ENCODE results near the gene SIDT2. TPM values are rescaled to one million over a fixed set of nuclear protein-coding genes. Genes with fewer than 3 reads are reported as not detected.
A peak's percentile ranks its signal among the peaks of the same experiment; 100 is the strongest.

The SIDT2 gene
- total and polyA plus RNA-seq, 2 of the 13 experiments (the other 11 are each of a cell fraction or from before 2014, with no cell fraction given) = 11.5 to 28.0 TPM

DNA sequence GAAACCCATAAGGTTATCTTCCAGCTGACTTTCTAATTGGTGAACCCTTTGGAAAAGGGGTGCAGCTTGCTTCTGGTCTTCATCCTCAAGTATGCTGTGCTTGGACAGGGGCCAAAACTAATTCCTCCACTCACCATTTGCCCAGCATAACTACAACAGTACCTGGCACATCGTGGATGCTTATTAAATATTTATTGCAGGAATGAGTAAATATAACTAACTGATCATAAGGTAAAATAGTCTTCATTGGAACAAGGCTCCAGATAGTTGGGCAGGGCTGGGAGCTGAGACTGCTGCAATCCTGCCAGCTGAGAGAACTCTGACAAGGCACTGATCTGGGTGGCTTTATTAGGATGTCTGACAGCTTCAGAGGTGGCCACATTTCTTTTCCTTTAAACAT is 2.4 kb upstream of the SIDT2 start:
- Histone ChIP-seq H3K4me2 (ENCODE audit: low read depth, low read length) (no peak overlapping the region), H3K9ac (ENCODE audit: insufficient read depth, low read depth, low read length) (no peak overlapping the region), H4K20me1 (ENCODE audit: insufficient read depth, low read length) (no peaks in the 10 kb centered on the region), H3K27ac (ENCODE audit: extremely low read length, insufficient read depth, low read length) (no peak overlapping the region), H3K4me3 (replicated peaks in 1 of 3; ENCODE audit: insufficient read depth in 1 of 3, low read depth in 2 of 3, low read length in 3 of 3) (no peak overlapping the region), H3K79me2 (ENCODE audit: insufficient read depth, low read length) (peaks cover 6% of the 10 kb centered on the region), H3K36me3 (replicated peaks in 1 of 2; ENCODE audit: control insufficient read depth in 1 of 2, insufficient read depth in 2 of 2, low read length in 2 of 2) (peaks cover 0 to under 1% of the 10 kb centered on the region in 2 experiments; a peak in 1 of 5 replicates), H3K9me3 (ENCODE audit: low read length) (no peaks in the 10 kb centered on the region), H2AFZ (ENCODE audit: low read length) (no peak overlapping the region), H3K27me3 (ENCODE audit: control insufficient read depth in 1 of 2, insufficient read depth in 2 of 2, low read length in 2 of 2) (no peaks in the 10 kb centered on the region; a peak in 1 of 5 replicates), H3K4me1 (ENCODE audit: insufficient read depth, low read length) (peaks cover 46% of the 10 kb centered on the region)
- FAIRE-seq = no peak
- 95% methylated on average over 1 of the region's 1 CpG for WGBS (ENCODE audit: low lambda C conversion rate)
- TF ChIP-seq ZNF644 (CRISPR knock-in tag; IDR thresholded peaks at IDR 0.05; ENCODE audit: low read depth) (no peak), KAT8 (CRISPR knock-in tag; IDR thresholded peaks at IDR 0.05) (no peak), TAF15 (IDR thresholded peaks at IDR 0.05; ENCODE audit: low read depth, low read length, poor library complexity, severe bottlenecking) (no peak), JUNB (CRISPR knock-in tag; IDR thresholded peaks at IDR 0.05; ENCODE audit: borderline replicate concordance) (no peak)
- intact Hi-C loops (cut with micrococcal nuclease; ENCODE audit: unreplicated experiment) (no loop called here), in situ Hi-C loops (cut with HindIII; ENCODE audit: extremely low pct_ligation_motif_present, low pct_unique_long_range_greater_than_20kb) (no loop called here)
- ATAC-seq = no peak
- BruUV-seq (replicated peaks) = no TSS peak
- CTCF ChIA-PET (ENCODE audit: low intra/inter-chr PET ratio, low total read pairs) = no interaction called here
- DNase-seq (ENCODE audit: low spot score) = no peak
- POLR2A ChIA-PET = interaction anchor here (2.9 kb wide), 1 partner anchor 32 kb away, joined by 9 read pairs; the partner anchor contains the start of gene PAFAH1B2

DNA sequence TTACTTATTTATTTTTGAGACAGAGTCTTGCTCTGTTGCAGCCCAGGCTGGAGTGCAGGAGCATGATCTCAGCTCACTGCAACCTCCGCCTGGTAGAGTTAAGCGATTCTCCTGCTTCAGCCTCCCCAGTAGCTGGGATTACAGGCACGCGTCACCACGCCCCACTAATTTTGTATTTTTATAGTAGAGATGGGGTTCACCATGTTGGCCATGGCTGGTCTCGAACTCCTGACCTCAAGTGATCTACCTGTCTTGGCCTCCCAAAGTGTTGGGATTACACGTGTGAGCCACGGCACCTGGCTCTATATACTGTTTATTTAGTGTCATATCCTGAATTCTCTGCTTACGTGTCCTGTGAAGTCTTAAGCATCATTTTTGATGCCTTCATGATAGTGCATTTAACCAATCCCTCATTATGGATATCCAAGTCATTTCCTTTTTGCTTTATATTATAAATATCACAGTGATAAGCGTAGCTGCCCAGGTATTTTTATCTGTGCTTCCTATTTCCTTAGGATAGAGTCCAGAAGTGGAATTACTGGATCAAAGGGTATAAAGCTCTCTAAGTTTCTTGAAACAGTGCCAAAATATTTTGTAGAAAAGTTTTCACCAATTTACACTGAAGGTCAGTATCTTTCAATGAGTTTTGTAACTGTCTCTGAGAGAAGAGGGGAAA is 871 bp upstream of the SIDT2 start:
- FAIRE-seq = no peak
- peak overlapping the region; percentile 73 for H3K27ac ChIP-seq (ENCODE audit: extremely low read length, insufficient read depth, low read length)
- TF ChIP-seq HNF4G (IDR thresholded peaks at IDR 0.05; ENCODE audit: borderline replicate concordance, low read depth, low read length) = no peak
- no peak for TF ChIP-seq HNF4G (CRISPR knock-in tag; IDR thresholded peaks at IDR 0.05; ENCODE audit: borderline replicate concordance, low read depth)
- TF ChIP-seq, protein P1, sequence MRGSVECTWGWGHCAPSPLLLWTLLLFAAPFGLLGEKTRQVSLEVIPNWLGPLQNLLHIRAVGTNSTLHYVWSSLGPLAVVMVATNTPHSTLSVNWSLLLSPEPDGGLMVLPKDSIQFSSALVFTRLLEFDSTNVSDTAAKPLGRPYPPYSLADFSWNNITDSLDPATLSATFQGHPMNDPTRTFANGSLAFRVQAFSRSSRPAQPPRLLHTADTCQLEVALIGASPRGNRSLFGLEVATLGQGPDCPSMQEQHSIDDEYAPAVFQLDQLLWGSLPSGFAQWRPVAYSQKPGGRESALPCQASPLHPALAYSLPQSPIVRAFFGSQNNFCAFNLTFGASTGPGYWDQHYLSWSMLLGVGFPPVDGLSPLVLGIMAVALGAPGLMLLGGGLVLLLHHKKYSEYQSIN (CRISPR knock-in tag; IDR thresholded peaks at IDR 0.05; ENCODE audit: borderline replicate concordance) = no peak
- TF ChIP-seq, protein P2, sequence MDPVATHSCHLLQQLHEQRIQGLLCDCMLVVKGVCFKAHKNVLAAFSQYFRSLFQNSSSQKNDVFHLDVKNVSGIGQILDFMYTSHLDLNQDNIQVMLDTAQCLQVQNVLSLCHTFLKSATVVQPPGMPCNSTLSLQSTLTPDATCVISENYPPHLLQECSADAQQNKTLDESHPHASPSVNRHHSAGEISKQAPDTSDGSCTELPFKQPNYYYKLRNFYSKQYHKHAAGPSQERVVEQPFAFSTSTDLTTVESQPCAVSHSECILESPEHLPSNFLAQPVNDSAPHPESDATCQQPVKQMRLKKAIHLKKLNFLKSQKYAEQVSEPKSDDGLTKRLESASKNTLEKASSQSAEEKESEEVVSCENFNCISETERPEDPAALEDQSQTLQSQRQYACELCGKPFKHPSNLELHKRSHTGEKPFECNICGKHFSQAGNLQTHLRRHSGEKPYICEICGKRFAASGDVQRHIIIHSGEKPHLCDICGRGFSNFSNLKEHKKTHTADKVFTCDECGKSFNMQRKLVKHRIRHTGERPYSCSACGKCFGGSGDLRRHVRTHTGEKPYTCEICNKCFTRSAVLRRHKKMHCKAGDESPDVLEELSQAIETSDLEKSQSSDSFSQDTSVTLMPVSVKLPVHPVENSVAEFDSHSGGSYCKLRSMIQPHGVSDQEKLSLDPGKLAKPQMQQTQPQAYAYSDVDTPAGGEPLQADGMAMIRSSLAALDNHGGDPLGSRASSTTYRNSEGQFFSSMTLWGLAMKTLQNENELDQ (CRISPR knock-in tag; IDR thresholded peaks at IDR 0.05; ENCODE audit: borderline replicate concordance) = no peak
- TF ChIP-seq ZNF468 (CRISPR knock-in tag; IDR thresholded peaks at IDR 0.05) = no peak
- TF ChIP-seq ZNF138 (CRISPR knock-in tag; IDR thresholded peaks at IDR 0.05; ENCODE audit: low read depth) = no peak
- TF ChIP-seq GABPA (IDR thresholded peaks at IDR 0.05; ENCODE audit: low read depth, low read length) = no peak
- no peak for TF ChIP-seq GABPA (CRISPR knock-in tag; IDR thresholded peaks at IDR 0.05; ENCODE audit: low read depth)
- TF ChIP-seq ATM (IDR thresholded peaks at IDR 0.05; ENCODE audit: borderline replicate concordance) = no peak
- no peak for TF ChIP-seq SRSF4 (IDR thresholded peaks at IDR 0.05; ENCODE audit: low read depth, low read length, poor library complexity, severe bottlenecking)
- TF ChIP-seq BCL6 (CRISPR knock-in tag; IDR thresholded peaks at IDR 0.05) = no peak

More for the DNA sequence above, 871 bp upstream of the SIDT2 start:
- BruUV-seq (replicated peaks) = no TSS peak
- no peaks in the 10 kb centered on the region; the same call in 1 of the 2 replicates for H4K20me1 ChIP-seq (ENCODE audit: insufficient read depth, low read length)
- ATAC-seq (no peak), DNase-seq (ENCODE audit: low spot score) (no peak)
- 94% methylated on average over 10 of the region's 10 CpGs for WGBS (ENCODE audit: low lambda C conversion rate)
- peak overlapping the region; percentile 50; the same call in 1 of the 2 replicates for H3K9ac ChIP-seq (ENCODE audit: insufficient read depth, low read depth, low read length)
- no peak overlapping the region for H2AFZ ChIP-seq (ENCODE audit: low read length)
- H3K4me2 ChIP-seq (ENCODE audit: low read depth, low read length) = peak overlapping the region; percentile 74
- H3K9me3 ChIP-seq (ENCODE audit: low read length) = no peaks in the 10 kb centered on the region
- H3K79me2 ChIP-seq (ENCODE audit: insufficient read depth, low read length) = peaks cover 6% of the 10 kb centered on the region
- ChIA-PET CTCF (ENCODE audit: low intra/inter-chr PET ratio, low total read pairs) (no interaction called here), POLR2A (interaction anchor here (0.7 to 1.3 kb wide), 2 partner anchors 39 to 340 kb away, joined by 4 to 12 read pairs; partner anchors contain the start of gene APOA1)
- peak overlapping the region in 2 of 3 experiments; percentile 82 to 97; a peak in 3 of 6 replicates for H3K4me3 ChIP-seq (replicated peaks in 1 of 3; ENCODE audit: insufficient read depth in 1 of 3, low read depth in 2 of 3, low read length in 3 of 3)
- in situ Hi-C loops (cut with HindIII; ENCODE audit: extremely low pct_ligation_motif_present, low pct_unique_long_range_greater_than_20kb) = no loop called here
- peaks cover 3 to 9% of the 10 kb centered on the region in 2 experiments; a peak in 4 of 5 replicates for H3K36me3 ChIP-seq (replicated peaks in 1 of 2; ENCODE audit: control insufficient read depth in 1 of 2, insufficient read depth in 2 of 2, low read length in 2 of 2)
- peaks cover 45% of the 10 kb centered on the region for H3K4me1 ChIP-seq (ENCODE audit: insufficient read depth, low read length)
- intact Hi-C loops (cut with micrococcal nuclease; ENCODE audit: unreplicated experiment) = no loop called here
- H3K27me3 ChIP-seq (ENCODE audit: control insufficient read depth in 1 of 2, insufficient read depth in 2 of 2, low read length in 2 of 2) = no peaks in the 10 kb centered on the region; a peak in 1 of 5 replicates

Measured in HepG2 (cell line).